GM19043 (cell line): ENCODE measurements around the gene LINGO3.

Experiments used
- ATAC-seq: cut with Tn5 transposase; IDR thresholded peaks from one replicate; pipeline ENCODE4 v1.9.1; 2021; ENCODE audit warnings: low read depth; ENCODE audit not compliant: unreplicated experiment

LINGO3 gene

DNA sequence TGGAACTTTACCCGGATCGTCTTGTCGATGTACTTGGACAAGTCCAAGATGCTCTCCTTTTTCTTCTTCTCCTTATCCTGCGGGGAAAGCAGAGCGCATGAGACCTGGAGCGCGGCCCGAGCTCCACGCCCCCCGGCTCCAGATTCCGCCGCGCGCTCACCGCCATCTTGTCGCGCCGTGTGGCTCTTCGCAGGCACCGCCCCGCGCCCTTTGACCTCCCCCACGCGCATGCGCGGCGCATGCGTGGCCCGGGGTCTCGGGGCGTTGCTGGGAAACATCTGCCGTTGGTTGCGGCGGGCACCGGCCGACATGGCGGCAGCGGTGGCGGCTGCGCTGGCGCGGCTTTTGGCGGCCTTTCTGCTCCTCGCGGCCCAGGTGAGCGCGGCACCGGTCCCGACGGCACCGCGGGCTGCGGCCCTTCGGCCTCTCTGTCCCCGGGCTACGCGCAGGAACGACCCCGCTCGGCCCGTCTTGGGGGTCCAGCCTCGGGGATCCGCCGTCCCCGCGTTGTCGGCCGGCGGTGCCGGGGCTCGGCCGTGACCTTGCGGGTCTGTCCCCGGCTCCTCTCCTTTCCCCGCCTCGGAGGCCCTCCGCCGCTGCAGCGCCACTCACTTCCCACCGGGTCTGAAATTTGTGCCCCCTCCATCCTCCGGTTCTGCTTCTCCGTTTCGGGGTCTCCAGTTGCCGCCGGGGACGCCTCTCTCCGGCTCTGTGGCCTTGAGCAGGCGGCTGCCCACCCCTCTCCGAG lies 20.6 kb upstream of the LINGO3 start, which contains the start of the genes LSM7 and SPPL2B:
LSM7 (minus strand) TSS at position 186 of the 748 bp plus-strand sequence; CDS start at position 166, 20 bp downstream.
SPPL2B (plus strand) TSS at position 284 of the 748 bp plus-strand sequence; CDS start at position 310, 26 bp downstream.
- ATAC-seq: no peak

DNA sequence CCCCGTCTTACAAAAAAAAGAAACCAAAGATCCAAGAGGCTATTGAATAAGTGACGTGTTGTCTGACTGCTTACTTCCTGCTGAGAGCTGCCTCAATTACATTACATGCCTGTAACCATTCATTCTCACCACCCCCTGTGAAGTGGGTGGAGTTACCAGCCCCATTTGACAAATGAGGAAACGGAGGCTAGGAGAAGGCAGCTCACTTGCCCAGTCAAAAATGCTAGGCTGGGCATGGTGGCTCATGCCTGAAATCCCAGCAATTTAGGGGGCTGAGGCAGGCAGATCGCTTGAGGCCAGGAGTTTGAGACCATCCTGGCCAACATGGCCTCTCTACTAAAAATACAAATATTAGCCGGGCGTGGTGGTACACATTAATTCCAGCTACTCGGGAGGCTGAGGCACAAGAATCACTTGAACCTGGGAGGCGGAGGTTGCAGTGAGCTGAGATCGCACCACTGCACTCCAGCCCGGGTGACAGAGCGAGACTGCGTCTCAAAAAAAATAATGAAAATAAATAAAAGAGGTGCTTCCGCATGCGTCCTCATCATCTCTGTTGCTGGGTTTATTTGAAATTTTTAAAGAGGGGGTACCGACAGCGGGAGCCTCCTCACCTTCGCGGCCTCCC lies 19.9 kb upstream of the LINGO3 start:
- ATAC-seq: no peak

DNA sequence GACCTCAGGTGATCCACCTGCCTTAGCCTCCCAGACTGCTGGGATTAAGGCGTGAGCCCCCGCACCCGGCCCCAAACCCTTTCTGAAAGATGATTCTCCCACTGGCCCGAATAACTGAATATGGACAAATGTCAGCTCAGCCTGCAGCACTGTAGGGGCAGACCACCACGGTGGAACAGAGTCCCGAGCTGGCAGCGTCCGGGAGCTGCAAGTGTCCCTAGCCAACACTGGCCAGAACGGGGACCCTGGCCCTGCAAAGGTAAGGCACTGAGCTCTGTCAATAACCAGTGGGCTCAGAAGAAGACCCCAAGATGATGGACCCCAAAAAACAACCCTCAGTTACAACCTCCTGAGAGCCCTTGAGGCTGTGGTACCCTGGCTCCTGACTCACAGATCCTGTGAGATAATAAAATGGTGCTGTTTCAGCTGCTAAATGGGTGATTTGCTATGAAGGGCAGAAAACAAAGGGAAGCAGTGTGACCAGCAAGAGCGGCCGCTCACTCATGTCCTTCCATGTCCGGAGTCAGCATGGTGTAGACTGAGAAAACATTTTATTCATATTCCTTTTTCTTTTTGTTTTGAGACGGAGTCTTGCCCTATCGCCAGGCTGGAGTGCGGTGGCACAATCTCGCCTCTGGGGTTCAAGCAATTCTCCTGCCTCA lies 18.9 kb upstream of the LINGO3 start:
- no peak for ATAC-seq

DNA sequence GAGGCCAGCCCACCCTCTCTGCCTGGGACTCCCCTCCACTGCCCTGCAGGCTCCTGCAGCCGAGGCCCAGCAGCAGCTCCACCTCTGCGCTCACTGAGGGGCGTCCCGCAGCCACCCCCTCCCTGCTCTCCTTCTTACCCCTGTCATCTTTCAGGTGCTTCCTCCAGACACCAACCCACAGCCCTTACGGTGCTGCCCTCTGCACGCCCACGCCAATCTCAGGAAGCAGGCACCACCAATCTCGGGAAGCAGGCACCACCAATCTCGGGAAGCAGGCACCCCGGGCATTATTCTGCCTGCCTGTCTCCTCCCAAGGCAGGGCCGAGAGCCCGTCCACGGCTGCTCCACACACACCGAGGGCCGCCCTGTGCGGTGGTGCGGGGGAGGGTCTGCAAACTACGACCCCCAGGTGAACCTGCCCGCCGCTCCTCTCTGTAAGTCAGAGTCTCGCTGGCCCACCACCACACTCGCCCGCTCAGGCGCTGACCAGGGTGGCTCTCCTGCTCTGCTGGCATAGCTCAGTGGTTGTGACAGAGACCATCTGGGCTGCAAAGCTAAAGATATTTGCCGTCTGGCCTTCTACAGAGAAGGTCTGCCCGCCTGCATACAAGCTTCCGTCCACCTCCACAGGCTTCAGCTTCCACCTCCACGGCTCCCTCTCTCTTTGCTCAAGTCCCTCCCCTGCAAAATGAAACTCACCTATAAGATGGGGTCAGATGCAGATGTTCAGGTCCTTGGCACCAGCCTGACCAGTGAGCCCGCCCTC lies 17.5 kb upstream of the LINGO3 start:
- no peak for ATAC-seq

DNA sequence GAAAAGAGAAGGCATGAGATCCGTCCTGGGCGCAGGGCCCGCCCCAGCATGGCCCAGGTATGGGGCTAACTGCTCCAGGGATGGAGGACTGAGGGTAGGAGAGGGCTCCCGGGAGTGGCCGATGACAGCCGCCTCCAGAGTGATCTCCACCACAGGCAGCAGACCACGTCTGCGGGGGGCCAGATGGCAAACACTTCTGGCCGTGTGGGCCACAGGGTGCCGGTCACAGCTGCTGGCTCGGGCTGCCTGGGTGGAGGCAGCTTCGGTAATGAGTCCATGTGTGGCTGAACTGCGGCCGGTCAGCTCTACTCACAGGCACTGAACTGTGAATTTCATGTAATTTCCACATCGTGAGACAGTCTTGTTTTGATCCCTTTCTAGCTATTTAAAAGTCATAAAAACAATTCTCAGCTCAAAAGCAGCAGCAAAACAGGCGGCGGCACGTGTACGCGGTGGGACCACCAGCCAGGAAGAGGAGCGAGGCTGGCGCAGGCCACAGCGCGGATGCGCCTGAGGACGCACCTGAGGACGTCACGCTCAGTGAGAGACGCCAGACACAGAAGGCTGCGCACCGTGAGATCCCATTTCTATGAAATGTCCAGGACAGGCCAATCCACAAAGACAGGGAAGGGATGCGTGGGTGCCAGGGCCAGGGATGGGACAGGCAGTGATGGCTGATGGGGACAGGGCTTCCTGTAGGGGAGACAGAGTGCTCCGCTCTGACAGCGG lies 16.4 kb upstream of the LINGO3 start:
- ATAC-seq: no peak

DNA sequence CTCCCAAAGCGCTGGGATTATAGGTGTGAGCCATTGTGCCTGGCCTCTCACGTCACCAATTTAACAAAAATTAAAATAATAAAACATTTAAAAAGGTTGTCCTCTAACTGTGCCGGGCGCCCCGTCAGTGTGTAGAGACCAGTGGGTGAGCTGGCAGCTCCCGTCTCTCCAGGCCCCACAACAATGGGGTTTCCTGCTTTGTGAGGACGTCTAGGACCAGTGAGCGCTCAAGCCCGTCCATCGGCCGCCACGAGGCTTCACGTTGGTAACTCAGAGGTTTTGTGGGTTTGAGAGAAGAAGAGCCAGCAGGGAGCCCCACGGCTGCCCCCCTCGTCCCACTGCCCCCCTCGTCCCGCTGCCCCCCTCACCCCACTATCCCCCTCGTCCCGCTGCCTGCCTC lies 15.8 kb upstream of the LINGO3 start:
- ATAC-seq: no peak

DNA sequence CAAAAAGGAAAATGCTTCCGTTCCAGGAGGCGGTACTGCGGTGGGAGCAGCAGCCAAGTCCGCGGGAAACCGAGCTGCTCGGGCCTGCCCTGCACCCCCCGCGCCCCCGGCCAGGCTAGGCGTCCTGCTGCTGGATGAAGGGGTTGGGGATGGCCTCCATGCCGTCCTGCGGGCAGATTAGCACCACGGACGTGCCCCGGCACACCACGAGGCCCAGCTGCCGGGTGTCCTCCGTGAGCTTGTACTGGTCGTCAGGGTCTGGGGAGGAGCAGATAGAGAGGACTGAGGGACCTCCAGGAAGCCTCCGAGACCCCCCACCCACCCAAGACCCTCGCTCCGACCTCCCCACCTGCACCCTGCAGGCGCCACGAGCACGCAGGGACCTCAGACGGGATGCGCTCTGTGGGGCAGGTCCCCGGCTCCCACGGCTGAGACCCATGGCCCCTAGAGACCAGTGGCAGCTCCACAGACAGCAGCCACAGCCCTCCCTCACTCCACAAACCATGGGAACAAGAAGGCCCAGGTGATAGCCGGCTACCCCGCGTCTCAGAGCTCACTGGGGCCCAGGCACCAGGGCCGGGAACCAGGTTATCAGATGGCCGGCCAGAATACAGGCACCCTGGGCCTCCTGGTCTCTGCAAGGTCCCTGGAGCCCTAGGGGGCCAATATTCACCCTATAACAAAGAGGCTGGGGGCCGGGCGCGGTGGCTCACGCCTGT lies 13.8 kb upstream of the LINGO3 start:
- ATAC-seq: no peak

DNA sequence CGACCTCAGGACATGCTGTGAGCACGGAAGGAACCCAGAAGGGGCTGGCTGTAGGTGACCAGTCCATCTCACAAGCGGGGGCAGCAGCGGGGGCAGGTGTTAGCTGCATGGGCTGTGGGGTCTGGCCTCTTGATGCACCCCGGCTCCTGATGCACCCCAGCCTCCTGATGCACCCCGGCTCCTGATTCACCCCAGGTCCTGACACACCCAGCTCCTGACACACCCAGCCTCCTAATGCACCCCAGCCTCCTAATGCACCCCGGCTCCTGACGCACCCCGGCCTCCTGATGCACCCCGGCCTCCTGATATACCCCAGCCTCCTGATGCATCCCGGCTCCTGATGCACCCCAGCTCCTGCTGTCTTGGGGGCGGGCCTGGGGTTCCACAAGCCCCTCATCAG lies 13.0 kb upstream of the LINGO3 start:
- no peak for ATAC-seq

DNA sequence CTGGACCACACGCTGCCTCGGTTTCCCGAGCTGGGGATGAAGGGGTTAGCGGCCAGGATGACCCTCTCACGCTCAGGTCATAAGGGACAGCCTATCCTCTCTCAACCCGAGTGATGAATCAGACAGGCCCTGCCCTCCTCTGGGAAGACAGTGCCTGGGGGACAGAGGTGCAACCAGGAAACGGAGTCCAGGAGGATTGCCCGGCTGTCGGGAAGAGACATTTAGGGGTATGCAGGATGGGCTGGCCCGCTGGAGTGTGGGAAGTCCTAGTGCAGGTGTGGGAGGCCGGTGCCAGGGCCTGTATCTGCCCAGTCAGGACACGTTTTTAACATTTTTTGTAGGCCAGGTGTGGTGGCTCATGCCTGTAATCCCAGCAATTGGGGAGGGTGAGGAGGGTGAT lies 12.1 kb upstream of the LINGO3 start:
- no peak for ATAC-seq

DNA sequence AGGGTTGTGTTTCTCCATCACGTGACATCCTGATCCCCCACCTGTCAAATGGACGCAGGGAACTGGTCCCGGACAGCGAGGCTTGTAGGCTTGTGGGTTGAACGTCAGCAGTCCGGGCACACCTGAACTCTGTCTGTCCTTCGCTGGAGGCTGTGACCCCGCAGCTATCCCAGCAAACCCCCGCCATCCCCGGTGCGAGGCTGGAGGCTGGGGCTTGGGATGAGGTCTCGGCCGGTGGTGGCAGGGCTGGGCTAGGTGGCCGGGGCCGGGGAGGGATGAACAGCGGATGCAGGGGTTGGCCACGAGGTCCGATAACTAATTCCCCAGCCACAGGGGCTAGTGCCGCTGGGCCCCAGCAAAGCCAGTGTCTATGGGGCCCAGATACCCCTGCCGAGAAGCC lies 11.6 kb upstream of the LINGO3 start:
- no peak for ATAC-seq

DNA sequence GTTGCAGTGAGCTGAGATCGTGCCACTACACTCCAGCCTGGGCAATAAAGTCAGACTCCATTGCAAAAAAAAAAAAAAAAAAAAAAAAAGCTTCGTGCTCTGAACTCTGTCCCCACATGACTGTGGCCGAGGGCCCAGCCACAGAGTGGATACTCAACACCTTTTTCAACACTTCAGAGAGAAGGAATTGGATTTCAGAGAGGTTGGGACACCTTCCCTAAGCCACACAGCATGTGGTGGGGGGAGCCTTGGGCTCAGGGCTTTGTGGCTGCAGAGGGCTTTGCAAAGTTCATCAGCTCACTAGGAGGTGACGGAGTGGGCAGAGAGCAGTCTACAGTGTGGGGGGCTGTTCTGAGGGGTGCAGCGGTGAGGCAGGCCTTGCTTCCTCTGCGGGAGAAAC lies 11.0 kb upstream of the LINGO3 start:
- no peak for ATAC-seq

DNA sequence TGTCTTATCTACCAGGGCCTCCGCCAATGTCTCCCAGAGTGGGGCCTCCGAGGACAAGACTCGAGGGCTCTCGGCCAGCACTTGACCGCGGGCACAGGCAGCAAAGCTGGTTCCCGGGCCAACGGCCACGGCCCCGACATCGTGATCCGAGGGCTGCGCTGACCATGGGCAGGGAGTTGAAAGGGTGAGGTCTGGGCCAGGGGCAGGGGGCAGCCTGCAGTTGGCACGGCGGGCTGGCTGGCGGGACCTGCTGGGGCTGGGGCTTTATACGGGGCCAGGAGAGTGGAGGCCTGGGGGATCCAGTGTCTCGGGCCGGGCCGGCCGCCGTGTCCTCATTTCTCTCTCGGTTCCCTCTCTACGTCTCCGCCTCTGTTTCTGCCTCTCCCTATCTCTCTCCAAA lies 9.8 kb upstream of the LINGO3 start:
- ATAC-seq: no peak

DNA sequence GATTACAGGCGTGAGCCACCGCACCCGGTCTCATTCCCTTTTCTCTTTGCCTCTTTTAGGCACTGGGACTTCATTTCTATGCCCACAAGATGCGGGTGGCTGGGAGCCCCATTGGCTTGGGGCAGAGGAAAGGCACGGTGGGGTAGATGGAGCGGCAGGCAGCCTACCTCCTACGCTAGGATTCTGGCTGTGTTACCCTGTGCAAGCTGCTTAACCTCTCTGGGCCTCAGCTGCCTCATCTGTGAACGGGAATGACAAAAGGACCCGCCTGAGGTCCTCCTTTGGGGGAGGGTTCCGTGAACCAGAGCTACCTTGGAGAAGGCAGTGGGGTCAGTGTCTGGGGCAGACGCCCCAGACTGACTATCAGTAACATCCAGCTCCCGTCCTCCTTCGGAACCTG lies 9.3 kb upstream of the LINGO3 start:
- no peak for ATAC-seq

DNA sequence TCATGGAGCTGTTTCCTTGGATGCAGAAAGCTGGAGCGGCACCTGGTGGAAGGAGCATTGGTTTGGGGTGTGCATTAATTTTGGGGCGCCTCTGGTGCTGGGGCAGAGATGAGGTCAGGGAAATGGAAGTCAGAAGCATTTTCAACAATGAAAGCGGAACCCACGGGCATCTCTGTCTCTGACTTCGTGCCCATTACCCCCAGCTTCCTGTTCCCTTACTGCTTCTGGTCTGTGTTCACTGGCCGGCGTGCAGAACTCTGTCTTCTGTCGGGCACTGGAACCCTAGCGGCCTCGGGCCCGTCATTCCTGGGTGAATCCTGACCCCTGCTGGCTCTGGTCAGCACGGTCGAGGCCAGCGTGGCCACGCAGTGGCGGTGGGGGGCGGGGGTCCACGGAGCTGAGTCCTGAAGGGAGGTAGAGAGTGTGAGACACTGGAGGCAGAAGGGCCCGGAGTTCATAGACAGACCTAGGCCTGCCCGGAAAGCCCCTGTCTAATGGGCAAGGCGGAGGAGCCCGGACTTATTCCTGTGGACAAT lies 7.9 kb upstream of the LINGO3 start:
- ATAC-seq: no peak

DNA sequence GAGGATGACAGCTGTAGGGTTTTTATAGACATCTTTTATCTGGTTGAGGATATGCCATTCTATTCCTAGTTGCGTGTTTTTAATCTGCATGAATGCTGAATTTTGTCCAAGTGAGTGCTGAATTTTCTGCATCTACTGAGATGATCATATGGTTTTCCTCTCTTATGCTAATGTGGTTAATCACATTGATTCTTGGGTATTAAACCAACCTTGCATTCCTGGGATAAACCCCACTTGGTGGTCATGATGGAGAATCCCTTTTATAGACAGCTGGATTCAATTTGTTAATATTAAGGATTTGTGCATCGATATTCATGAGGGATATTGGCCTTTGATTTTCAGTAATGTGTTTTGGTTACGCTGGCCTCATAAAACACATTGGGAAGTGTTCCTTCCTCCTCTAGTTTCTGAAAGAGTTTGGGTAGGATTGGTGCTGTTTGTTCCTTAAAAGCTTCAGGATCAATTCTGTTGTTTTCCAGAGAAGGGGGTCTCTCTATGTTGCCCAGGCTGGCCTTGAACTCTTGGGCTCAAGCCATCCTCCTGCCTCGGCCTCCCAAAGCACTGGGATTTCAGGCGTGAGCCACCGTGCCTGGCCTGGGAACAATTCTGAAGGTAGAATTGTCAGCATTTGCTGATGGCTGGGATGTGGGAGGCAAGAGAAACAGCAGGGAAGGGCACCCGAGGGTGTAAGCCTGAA lies 7.3 kb upstream of the LINGO3 start:
- ATAC-seq: no peak

DNA sequence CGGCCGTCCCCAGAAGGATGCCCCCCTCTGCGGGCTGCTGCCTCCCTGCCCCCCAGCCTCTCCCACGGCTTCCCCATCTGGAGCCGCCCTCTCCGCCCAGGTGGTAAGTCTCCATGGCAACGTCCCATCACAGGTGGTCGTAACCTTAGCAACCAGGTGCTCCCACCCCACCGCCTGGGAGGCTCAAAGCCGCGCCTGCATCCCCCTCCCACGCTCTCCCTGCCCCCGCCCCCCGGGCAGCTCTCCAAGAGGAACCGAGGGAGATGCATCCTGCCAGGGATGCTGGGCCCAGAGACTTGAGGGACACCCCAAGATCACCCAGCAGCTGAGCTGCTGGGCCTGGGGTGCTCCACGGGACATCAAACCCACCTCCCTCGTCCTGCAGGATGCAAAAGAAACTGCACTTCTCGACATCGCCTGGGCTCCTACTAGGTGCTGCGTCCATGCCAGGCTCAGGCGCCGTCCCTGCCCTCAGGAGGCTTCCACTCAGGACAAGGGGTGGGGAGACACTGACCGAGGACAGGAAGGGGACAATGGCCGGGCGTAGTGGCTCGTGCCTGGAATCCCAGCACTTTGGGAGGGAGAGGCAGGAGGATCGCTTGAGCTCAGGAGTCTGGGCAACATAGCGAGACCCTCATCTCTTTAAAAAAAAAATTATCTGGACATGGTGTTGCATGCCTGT lies 5.0 kb upstream of the LINGO3 start:
- no peak for ATAC-seq

DNA sequence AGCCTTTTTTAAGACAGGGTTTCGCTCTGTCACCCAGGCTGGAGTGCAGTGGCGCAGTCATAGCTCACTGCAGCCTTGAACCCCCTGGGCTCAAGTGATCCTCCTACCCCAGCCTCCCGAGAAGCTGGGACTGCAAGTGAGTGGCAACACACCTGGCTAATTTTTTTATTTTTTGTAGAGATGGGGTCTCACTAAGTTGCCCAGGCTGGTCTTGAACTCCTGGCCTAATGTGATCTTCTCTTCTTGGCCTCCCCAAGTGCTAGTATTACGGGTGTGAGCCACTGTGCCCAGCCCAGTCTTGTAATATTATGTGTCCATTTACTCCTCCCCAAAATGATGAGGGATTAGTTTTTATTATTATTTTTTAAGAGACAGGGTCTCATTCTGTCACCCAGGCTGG lies 3.1 kb upstream of the LINGO3 start:
- ATAC-seq: no peak

DNA sequence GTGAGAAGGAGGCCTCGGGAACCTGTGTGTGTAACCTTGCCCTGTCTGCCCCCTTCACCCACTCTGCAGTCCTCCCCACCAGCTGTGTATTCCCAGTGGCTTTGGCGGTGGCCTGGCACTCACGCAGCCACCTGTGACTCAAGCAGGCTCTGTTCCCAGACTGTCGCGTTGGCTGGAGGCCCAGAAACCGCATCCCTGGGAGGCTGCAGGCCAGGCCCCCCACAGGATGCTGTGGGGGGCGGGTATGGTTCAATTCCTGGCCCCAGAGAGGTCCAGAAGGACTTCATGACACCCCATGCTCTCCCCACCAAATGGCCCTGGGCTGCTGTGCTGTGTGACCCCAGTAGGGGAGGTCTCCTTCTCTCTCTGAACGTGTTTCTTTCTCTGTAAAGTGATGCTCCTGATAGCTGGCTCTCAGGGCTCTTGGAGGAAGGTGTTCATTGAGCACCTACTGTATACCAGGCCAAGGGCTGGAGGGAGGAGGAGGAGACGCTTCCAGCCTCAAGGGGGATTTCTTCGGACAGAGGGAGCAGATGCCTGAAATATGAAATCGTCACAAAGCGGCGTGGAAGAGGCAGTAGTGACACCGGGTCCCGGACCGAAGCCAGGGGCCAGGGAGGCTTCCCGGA lies 1.9 kb upstream of the LINGO3 start:
- ATAC-seq: no peak
